HepG2 (cell line): ENCODE measurements around the gene HNRNPH2.

ENCODE experiments used
- HMG20A ChIP-seq: IDR thresholded peaks from 2 replicates; pipeline ENCODE4 v1.6.1; 2016; ENCODE audit warnings: borderline replicate concordance
- RELA ChIP-seq: sonication (generic); formaldehyde crosslinking; IDR thresholded peaks from 2 replicates; pipeline ENCODE4 v1.4.0; 2020; ENCODE audit warnings: missing genetic modification reagents
- SP4 ChIP-seq: sonication (generic); formaldehyde crosslinking; IDR thresholded peaks from 2 replicates; pipeline ENCODE4 v1.8.1; 2023; ENCODE audit warnings: mild to moderate bottlenecking, missing genetic modification reagents
- ZFP41 ChIP-seq: sonication (generic); formaldehyde crosslinking; IDR thresholded peaks from 2 replicates; pipeline ENCODE4 v1.4.0; 2020; ENCODE audit warnings: mild to moderate bottlenecking, missing genetic modification reagents, borderline replicate concordance
- ZNF362 ChIP-seq: sonication (generic); formaldehyde crosslinking; IDR thresholded peaks from 2 replicates; pipeline ENCODE4 v1.4.0; 2020; ENCODE audit warnings: missing genetic modification reagents, mild to moderate bottlenecking, borderline replicate concordance
- ZNF678 ChIP-seq: sonication (generic); formaldehyde crosslinking; IDR thresholded peaks from 2 replicates; pipeline ENCODE4 v1.4.0; 2020; ENCODE audit warnings: mild to moderate bottlenecking, missing genetic modification reagents
- TF ChIP-seq, protein P1 (sequence below): sonication (generic); formaldehyde crosslinking; IDR thresholded peaks from 2 replicates; pipeline ENCODE4 v1.4.0; 2020; ENCODE audit warnings: mild to moderate bottlenecking, missing genetic modification reagents

DNA sequence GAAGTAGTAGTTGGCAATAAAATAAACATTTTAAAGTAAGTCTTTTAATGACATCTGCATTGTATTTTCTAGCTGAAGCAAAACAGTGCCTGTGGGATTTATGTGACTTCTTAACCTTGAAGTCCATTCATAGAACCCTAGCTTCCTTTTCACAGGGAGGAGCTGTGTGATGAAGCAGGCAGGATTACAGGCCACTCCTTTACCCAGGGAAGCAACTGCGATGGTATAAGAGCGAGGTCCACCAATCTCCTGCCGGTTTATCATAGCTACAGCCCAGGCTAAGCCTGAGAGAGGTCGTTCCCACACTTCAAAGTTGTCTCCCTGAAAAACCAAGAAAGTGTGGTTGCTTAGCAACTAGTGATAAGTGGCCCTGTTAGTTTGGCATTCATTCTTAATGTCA lies 10.2 kb upstream of the HNRNPH2 start:
- no peak for TF ChIP-seq RELA (CRISPR knock-in tag)
- TF ChIP-seq HMG20A = no peak
- no peak for TF ChIP-seq ZNF678
- TF ChIP-seq ZNF362 (CRISPR knock-in tag) = no peak
- no peak for TF ChIP-seq SP4 (CRISPR knock-in tag)
- TF ChIP-seq ZFP41 (CRISPR knock-in tag) = no peak
- TF ChIP-seq, protein P1, sequence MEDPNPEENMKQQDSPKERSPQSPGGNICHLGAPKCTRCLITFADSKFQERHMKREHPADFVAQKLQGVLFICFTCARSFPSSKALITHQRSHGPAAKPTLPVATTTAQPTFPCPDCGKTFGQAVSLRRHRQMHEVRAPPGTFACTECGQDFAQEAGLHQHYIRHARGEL = no peak
